CD4-positive, alpha-beta T cell treated with Interferon gamma for 1 hour (primary cell): Measurements from ENCODE around the gene PRSS53.

Experiments used
- DNase-seq: peaks from one replicate; pipeline ENCODE4 v3.0.0-alpha.2; 2020

PRSS53 gene

DNA sequence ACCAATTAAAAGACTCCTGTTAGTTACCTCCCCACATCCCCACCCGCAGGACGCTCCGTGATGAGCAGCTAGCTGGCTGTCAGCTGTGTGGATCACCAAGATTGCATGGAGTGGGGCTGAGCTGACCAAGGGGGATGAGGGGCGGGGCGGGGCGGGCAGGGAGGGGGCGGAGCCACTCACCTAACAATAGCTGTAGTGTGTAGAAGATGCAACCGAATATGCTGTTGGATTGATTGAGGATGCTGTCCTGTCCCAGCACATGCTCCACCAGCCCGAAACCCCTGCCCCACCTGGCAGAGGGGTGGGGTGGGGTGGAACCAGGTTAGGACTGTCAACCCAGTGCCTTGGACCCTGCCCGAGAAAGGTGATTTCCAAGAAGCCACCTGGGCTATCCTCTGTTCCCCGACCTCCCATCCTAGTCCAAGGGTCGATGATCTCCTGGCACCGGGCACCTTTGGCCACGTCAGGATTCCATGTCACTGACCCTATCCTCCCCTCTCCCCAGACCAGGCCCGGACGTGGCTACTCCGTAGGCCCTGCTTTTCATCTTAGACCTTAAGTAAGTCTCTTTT is 4.5 kb upstream of the PRSS53 start:
- no peak for DNase-seq

DNA sequence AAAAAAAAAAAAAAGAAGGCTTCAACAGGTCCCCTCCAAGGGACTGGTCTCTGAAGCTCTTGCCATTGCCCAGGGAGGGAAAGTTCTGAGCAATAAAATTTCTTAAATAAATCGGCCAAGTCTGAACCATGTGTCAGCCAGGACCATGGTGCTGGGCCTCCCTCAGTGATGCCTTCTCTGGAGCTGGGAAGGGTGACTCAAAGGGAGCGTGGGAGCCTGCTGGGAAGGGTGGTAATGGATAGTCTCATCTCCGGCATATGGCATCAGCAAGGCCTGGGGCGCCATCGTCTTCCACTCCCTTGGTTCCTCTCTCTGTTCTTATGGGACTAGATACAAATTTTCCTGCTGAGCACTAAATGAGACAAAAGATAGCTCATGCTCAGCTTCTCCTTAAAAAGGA is 3.6 kb upstream of the PRSS53 start:
- DNase-seq: no peak

DNA sequence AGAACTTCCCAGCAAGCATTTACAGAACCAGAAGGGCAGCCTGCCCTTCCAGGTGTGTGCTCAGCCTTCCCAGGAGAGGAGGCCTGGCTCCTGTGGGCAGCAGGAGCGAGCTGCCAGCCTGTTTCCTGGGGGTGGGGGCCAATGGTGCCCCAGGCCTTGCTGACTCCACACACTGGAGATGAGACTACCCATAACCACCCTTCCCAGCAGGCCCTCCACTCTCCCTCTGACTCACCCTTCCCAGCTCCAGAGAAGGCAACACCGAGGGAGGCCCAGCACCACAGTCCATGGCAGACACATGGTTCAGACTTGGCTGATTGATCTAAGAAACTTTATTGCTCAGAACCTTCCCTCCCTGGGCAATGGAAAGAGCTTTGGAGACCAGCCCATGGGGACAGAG is 1.8 kb upstream of the PRSS53 start:
- DNase-seq: no peak

DNA sequence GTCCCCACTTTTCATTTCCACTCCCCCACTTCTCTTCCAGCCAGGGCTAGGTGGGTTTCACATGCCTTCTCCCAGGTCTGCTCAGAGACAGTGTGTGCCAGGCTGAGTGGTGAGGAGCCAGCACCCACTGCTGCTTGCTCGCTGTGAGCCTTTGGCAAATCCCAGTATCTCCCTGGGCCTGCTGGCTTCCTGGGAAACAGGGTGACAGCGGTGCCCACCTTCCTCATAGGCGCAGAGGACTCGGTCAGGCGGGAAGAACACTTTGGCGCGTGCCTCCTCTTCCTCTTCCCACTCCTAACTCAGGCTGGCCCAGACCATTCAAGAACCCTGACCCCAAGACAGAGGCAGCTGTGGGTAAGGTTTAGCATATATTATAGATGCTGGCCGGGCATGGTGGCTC is 456 bp upstream of the PRSS53 start:
- no peak for DNase-seq

DNA sequence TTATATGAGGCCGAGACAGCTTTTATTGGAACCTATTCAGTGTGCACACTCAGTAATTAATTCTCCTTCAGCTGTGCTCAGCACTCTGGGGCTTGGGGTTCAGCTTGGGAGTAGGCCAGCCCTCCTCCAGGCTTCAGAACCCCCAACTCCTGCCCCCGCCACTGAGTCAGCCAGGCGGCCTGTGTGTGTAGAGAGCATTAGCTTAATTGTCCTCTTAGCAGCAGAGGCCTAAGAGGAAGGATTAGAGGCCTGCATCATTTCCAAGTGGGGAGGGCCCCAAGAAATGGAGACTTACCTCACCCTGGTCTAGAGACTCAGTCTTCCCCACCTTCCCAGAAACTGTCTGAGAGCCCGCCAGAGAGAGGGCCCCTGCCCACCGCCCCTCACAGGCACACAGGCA is 772 bp downstream of the PRSS53 start:
- DNase-seq: no peak

DNA sequence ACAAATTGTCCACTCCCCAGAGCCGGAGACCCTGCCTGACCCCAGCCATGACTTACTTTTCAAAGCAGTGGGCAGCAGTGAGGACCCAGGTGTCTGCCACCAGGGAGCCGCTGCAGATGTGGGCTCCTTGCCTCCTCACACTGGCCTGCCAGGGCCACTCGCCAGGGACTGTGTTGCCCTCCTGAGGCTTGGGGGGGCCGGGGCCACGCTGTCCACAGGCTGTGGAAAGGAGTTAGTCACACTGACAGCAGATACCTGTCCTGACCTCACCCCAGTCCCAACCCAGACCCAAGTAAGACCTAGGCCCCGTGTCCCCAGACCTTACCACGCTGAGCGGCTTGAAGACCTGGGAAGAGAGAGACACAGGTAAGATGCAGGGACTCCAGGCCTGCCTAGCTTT is 1.3 kb downstream of the PRSS53 start:
- DNase-seq: no peak

DNA sequence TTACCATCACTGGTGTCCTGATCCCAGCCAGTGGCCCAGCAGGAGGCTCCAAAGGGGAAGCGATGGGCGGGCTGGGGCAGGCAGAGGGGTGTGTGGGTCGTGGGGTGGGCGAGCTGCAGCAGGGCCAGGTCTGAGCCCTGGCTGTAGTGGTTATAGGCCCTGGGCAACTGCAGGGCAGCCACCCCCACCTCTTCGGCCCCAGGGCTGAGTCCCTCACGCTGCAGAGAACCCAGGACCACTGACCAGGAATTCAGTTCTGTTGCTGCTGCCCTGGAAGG is 2.2 kb downstream of the PRSS53 start:
- DNase-seq: no peak

DNA sequence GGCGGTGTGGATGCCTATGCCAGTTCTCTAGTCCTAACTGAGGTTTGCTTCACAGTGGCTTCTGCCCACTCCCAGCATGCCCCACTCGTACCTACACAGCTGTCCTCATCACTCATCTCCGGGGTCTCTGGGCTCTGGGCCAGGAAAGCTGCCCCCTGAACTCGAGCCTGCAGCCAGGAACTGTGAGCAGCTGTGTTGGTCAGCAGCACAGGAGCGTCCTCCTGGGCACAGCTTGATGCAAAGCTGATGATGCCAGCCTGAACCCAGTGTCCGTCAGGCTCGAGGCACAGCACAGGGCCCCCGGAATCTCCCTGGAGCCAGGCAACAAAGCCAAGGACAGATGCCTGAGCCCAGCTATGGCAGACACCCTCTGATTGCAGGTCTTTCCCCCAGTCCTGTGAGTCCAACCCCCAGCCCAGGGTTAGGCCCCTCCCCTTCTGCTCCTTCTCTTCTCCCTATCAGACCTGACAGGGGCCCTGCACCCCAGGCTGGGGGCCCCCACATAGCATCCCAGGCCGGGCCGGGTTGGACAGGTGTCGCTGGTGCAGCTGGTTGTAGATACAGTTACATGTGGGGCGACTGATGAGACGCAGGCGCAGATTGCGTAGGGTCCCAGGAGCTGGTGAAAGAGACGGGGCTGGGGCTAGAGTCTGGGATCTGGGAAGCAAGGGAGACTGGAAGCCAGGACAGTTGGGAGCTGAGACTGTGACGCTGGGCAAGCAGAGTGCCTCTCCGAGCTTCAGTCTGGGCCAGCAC is 2.7 kb downstream of the PRSS53 start:
- DNase-seq: no peak

DNA sequence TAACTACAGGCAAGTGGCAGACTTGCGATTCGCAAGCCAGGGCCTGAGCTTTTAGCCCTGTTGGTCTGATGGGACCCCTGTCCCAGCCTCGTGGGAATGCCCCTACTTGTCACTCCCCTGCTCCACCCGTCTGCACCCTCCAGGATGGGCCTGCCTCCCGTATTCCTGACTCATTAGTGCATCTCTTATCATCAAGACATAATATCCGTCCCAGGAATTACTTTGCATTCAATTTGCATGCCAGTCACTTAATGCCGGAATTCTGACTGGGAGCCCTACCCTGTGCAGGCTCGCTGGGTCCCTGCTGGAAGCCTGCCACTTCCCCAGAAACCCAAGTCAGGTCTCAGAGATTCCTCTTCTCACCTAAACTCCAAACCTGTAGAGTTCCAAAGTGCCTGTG is 3.3 kb downstream of the PRSS53 start:
- DNase-seq: no peak

DNA sequence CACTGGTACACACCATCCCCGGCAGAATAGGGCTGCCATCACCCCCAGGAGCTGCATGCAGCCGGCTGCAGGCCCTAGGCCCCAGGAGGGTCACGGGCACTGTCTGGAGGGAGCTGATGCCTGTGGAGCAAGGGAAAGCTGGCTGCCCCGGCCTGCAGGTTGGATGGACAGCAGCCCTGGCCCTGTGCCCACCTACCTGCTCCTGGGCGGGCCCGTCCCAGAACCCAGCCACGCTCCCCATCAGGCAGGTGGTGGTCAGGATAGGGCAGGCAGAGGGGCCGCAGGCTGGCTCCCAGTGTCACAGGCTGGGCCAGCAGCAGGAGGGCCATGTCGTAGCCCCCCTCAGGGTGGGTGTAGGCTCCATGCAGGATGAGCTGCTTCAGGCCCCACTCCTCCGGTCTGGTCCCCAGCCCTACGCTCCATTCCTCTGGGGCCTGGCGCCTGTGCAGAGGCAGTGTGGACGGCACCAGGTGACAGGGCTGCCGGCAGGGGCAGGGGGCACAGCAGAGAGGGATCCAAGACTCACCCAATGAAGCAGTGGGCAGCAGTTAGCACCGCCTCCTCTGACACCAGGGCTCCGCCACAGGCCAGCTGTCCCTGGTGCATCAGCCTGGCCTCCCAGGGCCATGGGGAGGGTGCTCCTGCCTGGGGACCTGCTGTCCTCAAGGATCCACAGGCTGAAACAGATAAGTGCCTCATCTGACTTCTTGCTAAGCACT is 4.0 kb downstream of the PRSS53 start:
- DNase-seq: no peak

DNA sequence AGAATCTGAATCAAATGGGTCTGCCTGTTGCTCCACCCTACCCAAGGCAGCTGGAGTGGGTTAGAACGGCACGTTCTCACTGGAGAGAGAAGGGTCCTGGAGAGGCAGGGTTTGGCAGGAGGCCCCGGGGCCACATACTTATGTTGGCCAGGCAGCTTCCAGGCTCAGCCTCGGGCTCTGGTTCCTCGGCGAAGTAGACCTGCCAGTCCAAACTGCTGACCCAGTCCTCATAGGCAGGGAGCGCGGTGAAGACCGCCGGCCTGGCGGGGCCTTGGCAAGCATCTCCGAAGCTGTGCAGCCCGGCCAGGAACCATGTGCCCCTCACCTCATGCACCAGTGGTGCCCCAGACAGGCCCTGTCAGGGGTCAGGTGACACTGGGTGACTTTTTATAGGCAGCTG is 4.8 kb downstream of the PRSS53 start:
- no peak for DNase-seq

DNA sequence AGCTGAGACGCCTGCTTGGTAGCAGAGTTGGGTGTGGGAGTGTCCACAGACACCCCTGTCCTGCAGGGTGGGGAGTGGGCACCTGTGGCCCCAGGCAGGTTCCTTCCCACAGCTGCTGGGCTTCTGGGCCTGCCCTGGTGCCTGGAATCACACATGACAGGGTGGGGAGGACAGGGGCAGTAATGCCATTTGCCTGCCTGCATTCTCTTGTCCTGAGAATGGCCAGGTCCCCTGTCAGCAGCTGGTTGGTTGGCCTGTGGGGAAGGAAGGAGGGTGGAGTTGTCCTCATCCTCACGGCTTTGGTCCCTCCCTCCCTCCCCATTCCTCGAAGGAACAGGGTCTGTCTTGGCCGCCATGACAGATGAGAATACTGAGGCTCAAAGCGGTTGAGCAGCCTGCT is 5.2 kb downstream of the PRSS53 start:
- no peak for DNase-seq

DNA sequence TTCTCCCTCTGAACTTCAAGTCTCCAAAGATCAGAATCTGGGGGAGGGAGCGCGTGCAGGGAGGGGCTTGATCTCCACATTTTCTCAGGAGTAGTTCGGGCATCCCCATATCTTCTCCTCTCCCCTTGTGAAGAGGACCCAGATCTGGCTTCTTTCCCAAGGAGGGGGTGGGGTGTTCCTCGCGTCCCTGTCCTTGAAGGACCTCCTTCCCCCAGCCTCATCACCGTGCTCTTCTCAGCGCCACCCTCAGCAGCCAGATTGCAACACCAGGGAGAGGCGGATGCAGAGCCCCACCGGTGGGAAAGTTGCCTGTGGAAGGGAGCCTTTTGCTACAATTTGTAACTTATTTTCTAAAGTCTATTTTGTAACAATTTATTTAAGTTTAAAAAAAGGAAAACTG is 5.7 kb downstream of the PRSS53 start:
- DNase-seq: no peak

DNA sequence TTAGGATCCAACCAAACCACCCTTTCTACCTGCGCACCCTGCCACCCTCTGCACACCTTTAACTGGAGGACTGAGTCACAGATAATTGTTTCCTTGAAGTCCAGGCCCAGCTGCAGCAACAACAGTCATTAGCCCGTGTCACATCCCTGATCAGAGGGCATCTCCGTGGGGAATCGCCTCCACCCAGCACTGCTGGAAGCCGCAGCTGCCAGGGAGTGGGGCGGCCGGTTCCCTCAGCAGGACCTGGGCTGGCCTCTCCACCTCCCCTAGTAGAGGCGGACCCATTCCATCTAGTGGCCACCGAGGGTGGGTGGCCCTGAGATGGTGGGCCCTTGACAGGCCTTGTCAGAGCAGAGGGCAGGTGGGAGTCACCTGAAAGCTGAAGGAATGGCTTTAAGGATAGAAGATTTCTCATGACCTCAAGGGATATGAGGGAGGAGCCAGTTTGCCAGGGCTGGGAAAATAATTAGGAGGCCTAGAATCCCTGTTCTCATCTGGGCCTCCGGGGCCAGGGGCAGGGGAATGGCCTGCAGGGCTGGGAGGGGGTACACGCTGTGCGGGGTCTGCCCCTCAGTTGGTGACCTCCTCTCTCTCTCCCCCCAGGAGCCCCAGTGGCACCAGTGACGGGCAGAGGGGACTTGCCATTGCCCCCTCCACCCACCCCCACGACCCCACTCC is 6.2 kb downstream of the PRSS53 start:
- no peak for DNase-seq

DNA sequence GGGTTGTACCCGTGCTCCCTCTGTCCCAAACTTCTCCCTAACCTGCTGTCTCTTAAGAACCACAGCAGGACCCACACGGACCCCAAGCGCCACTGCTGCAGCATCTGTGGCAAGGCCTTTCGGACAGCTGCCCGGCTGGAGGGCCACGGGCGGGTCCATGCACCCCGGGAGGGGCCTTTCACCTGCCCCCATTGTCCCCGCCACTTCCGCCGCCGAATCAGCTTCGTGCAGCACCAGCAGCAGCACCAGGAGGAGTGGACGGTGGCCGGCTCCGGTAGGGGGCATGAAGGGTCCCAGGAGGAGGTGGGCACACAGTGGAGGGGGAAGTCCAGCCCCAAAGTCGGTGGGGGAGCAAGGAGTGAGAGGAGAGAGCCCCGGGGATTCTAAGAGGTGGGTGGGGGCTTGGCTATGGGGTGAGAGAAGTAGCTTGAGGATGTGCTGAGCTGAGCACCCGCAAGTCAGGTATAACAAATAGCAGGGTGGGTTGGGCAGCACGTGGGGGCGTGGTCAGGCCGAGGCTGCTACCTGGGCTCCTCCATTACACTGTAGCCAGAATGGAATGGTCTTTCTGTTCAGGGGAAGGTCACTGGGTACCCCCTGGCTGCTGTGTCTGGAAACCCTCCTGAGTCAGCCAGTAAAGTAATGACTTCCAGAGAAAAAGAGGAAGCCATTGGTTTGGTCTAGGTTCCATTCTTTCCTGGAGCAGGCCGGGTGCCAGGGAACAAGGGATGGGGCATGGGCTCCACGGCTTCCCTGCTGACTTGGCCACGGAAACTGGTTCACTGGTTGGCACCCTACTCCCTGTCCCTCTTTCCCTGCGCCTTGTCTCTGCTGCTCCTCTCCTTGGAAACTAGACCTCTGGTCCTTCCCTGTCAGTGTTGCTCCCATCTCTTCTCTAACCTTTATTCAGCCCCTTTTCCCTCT is 7.1 kb downstream of the PRSS53 start:
- DNase-seq: no peak

DNA sequence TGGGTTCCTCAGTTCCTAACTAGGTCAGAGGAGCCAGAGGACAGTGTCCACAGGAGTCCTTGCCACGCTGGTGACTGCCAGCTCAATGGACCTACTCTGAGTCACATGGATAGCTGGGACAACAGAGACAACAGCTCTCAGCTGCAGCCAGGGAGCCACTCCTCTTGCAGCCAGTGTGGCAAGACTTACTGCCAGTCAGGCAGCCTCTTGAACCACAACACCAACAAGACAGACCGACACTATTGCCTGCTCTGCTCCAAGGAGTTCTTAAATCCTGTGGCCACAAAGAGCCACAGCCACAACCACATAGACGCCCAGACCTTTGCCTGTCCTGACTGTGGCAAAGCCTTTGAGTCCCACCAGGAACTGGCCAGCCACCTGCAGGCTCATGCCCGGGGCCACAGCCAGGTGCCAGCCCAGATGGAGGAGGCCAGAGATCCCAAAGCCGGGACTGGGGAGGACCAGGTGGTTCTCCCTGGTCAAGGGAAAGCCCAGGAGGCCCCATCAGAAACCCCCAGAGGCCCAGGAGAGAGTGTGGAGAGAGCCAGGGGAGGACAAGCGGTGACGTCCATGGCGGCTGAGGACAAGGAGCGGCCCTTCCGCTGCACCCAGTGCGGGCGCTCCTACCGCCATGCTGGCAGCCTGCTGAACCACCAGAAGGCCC is 7.9 kb downstream of the PRSS53 start:
- DNase-seq: no peak

DNA sequence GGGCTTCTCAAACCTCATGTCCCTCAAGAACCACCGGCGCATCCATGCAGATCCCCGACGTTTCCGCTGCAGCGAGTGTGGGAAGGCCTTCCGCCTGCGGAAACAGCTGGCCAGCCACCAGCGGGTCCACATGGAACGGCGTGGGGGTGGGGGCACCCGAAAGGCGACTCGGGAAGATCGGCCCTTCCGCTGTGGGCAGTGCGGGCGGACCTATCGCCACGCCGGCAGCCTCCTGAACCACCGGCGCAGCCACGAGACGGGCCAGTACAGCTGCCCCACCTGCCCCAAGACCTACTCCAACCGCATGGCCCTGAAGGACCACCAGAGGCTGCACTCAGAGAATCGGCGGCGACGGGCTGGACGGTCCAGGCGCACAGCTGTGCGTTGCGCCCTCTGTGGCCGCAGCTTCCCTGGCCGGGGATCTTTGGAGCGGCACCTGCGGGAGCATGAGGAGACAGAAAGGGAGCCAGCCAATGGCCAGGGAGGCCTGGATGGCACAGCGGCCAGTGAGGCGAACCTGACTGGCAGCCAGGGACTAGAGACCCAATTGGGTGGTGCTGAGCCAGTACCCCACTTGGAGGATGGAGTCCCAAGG is 8.6 kb downstream of the PRSS53 start:
- no peak for DNase-seq

DNA sequence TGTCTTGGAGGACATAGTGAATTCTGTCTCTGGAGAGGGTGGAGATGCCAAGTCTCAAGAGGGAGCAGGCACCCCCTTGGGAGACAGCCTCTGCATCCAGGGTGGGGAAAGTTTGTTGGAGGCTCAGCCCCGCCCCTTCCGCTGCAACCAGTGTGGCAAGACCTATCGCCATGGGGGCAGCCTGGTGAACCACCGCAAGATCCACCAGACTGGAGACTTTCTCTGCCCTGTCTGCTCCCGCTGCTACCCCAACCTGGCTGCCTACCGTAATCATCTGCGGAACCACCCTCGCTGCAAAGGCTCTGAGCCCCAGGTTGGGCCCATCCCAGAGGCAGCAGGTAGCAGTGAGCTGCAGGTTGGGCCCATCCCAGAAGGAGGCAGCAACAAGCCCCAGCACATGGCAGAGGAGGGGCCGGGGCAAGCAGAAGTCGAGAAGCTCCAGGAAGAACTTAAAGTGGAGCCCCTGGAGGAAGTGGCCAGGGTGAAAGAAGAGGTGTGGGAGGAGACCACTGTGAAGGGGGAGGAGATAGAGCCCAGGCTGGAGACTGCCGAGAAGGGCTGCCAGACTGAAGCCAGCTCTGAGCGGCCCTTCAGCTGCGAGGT is 9.3 kb downstream of the PRSS53 start:
- no peak for DNase-seq

DNA sequence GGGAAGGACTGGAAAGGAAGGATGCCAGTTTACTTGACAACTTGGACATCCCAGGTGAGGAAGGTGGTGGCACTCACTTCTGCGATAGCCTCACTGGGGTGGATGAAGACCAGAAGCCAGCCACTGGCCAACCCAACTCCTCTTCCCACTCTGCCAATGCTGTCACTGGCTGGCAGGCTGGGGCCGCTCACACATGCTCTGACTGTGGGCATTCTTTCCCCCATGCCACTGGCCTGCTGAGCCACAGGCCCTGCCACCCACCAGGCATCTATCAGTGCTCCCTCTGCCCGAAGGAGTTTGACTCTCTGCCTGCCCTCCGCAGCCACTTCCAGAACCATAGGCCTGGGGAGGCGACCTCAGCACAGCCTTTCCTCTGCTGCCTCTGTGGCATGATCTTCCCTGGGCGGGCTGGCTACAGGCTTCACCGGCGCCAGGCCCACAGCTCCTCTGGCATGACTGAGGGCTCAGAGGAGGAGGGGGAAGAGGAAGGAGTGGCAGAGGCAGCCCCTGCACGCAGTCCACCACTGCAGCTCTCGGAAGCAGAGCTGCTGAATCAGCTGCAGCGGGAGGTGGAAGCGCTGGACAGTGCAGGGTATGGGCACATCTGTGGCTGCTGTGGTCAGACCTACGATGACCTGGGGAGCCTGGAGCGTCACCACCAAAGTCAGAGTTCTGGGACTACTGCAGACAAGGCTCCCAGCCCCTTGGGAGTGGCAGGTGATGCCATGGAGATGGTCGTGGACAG is 10.0 kb downstream of the PRSS53 start:
- no peak for DNase-seq

DNA sequence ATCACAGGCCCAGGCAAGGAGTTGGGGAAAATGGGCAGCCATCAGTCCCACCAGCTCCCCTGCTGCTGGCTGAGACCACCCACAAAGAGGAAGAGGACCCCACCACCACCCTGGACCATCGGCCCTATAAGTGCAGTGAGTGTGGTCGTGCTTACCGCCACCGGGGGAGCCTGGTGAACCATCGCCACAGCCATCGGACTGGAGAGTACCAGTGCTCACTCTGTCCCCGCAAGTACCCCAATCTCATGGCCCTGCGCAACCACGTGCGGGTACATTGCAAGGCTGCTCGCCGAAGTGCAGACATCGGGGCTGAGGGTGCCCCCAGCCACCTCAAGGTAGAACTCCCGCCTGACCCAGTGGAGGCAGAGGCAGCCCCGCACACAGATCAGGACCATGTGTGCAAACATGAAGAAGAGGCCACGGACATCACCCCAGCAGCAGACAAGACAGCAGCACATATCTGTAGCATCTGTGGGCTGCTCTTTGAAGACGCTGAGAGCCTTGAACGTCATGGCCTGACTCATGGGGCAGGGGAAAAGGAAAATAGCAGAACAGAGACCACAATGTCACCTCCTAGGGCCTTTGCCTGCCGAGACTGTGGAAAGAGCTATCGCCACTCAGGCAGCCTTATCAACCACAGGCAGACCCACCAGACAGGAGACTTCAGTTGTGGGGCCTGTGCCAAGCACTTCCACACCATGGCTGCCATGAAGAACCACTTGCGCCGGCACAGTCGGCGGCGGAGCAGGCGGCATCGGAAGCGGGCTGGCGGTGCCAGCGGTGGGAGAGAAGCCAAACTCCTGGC is 10.9 kb downstream of the PRSS53 start:
- DNase-seq: no peak
